ENCODE results near the gene ANXA11.
"Not testable (repeated sequence)": the region's sequence is repeated elsewhere in the genome, so short reads cannot be mapped to it uniquely, and the experiment has no call there.

Gene ANXA11

DNA sequence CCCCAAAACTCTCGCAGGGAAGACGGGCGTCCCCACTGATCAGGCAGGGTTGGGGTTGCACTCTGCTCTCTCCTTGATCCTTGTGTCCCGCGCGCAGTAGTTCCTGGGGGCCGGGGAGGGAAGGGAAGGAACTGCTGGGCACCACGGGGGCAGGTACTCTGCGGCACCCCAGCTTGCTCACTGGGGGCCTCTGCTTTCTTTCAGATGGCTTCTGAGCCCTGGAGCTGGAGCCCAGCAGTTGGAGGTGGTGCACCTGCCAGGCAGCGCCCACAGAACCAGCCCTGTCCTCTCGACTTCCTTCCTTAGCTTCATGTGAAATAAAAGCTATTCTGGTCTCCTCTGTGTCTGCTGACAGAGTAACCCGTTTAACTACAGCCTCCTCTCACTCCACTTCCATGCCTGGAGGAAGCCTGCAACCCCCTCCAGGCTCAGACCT lies 60.6 kb downstream of the ANXA11 start:
- no peak for DNase-seq

- DNase-seq, result no peak
These were observed 61.2 kb downstream of the ANXA11 start for GRCh38 chr10:80144067-80144695.

GRCh38 chr10:80141696-80142460 lies 63.5 kb downstream of the ANXA11 start:
- DNase-seq, result no peak

GRCh38 chr10:80140251-80140650 lies 65.1 kb downstream of the ANXA11 start:
- DNase-seq, result no peak

GRCh38 chr10:80139265-80139664 lies 66.1 kb downstream of the ANXA11 start:
- no peak for DNase-seq

- no peak for DNase-seq
These were observed 67.4 kb downstream of the ANXA11 start for GRCh38 chr10:80137920-80138319.

DNA sequence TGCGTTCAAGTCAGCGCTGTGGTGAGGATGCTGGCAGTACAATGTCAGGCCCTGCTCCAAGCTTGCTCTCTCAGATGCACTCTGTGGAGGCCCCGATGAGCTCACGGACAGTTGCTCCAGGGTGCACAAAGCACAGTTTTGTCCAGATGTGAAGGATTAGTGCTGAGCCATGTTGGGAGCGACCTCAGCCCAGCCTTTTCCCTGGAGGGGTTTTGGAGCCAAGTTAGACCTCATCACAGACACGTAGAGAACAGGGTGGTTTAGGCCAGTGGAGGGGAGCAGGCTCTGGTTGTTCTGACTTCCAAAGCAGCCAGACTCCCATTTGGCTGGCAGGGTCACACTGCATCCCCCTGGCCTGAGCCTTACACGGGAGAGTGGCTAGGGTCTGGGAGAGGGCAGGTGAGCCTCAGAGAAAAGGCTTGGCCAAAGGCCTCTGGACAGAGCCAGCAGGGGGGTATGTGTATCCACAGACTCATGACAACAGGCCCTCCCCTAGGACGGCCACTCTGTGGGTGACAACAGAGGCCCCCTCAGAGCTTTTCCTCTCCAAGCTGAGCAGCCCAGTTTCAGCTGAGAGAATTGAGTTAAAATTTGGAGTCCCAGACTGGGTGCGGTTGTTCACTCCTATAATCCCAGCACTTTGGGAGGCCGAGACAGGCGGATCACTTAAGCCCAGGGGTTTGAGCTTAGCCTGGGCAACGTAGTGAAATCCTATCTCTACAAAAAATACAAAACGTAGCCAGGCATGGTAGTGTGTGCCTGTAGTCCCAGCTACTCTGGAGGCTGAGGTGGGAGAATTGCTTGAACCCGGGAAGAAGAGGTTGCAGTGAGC lies 68.1 kb downstream of the ANXA11 start:
- peak; percentile 77 for DNase-seq

- peak; percentile 99 for DNase-seq
These were observed 69.2 kb downstream of the ANXA11 start for GRCh38 chr10:80136134-80136571.

GRCh38 chr10:80133687-80134086 lies 71.7 kb downstream of the ANXA11 start:
- not testable (repeated sequence) for DNase-seq

DNA sequence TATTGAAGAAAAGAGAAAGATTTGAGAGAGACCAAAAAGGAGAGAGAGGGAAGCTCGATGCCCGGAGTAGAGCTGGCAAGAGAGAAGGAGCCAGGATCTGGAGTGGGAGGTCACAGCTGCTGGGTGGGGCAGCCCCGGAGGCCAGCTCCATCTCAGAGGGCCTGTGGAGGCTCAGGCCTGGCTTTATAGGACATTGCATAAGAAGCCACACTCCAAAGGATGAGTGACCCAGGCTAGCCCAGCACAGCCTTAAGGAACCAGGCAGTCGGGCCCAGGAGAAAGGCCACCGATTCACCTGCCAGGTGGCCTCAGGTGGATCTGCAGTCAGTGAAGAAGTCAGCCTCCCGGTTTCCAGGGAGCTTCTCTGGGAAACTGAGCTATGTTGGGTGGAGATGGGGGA lies 72.1 kb downstream of the ANXA11 start:
- DNase-seq, result no peak

- peak; percentile 48 for DNase-seq
These were observed 72.8 kb downstream of the ANXA11 start, which contains the start of gene PLAC9 for GRCh38 chr10:80132299-80133139. Gene PLAC9 (plus strand): TSS chr10:80132730. CDS start chr10:80132763, 33 bp downstream.

- peak; percentile 45 for DNase-seq
These were observed 73.8 kb downstream of the ANXA11 start for GRCh38 chr10:80131499-80131901.

GRCh38 chr10:80126876-80127275 lies 78.5 kb downstream of the ANXA11 start:
- no peak for DNase-seq

- peak; percentile 89 for DNase-seq
These were observed 82.6 kb downstream of the ANXA11 start for GRCh38 chr10:80122746-80123145.

- DNase-seq, result no peak
These were observed 83.1 kb downstream of the ANXA11 start for GRCh38 chr10:80122110-80122710.

GRCh38 chr10:80118669-80119068 lies 86.7 kb downstream of the ANXA11 start:
- DNase-seq, result no peak

GRCh38 chr10:80110986-80111385 lies 94.4 kb downstream of the ANXA11 start:
- DNase-seq, result no peak

- DNase-seq, result no peak
These were observed 96.6 kb downstream of the ANXA11 start for GRCh38 chr10:80108576-80109239.

DNA sequence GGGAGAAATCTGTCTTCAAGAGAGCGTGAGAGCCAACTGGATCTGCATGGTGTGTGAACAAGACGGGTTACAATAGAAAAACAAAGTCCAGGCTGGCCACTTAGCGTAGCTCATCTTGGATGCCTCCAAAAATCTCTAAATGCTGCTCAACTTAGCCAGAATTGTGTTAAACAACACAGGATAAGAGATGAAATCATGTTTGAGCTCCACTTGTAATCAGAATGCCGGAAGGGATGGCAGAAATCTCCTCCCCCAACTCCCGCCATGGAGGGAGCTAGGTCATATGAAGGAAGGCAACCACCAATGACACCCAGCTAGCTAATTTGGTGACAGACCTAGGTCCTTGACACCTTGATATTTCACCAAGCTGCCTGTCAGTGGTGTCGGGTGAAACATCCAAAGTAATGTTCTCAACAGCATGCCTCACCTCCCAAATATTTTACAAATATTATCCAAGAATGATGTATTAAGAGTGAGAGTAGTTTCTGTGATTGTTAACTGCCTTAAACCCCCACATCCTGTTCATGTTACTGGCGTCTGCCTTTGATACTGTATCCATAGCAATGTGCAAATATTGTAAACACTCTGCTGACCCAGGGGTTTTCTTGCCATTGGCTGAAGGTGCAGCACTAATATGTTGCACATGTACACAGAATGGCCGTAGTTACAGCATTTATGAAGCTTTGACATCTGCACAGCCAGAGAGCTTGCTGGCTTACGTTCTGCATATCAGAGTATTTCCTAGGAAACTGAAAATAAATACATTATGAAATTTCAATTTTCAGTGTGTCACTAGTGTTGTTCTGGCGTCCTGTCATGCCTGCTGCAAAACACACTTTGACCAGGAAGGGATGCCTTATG lies 101.0 kb downstream of the ANXA11 start:
- DNase-seq, result peak; percentile 74
